ENCODE measurements around the gene MRPL55.

MRPL55 gene

DNA sequence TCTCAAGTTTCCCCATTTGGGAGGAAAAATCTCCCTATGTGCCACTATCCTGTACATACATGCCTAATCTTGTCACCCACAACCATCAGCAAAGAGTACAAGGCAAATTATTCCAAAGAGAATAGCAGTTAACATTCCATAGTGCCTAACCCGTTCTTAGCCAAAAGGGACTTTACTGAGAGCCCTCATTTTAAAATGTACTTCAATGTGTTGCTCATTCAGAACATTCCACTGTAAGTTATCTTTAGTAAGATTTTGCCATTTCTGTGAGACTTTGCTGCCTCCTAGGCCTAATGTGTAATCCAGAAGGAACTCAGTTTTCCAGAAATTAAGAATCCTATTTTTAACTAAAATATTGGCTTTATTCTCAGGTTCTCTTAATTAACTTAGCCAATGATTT lies 11.3 kb upstream of the MRPL55 start:
- TF ChIP-seq, protein P1, sequence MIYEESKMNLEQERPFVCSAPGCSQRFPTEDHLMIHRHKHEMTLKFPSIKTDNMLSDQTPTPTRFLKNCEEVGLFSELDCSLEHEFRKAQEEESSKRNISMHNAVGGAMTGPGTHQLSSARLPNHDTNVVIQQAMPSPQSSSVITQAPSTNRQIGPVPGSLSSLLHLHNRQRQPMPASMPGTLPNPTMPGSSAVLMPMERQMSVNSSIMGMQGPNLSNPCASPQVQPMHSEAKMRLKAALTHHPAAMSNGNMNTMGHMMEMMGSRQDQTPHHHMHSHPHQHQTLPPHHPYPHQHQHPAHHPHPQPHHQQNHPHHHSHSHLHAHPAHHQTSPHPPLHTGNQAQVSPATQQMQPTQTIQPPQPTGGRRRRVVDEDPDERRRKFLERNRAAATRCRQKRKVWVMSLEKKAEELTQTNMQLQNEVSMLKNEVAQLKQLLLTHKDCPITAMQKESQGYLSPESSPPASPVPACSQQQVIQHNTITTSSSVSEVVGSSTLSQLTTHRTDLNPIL (CRISPR knock-in tag; IDR thresholded peaks at IDR 0.05; ENCODE audit: low read depth) = no peak
- TF ChIP-seq OSR1 (CRISPR knock-in tag; IDR thresholded peaks at IDR 0.05) = no peak
- no peak for ATAC-seq

- no peak for ATAC-seq
- TF ChIP-seq OSR1 (CRISPR knock-in tag; IDR thresholded peaks at IDR 0.05) (no peak), BACH2 (CRISPR knock-in tag; IDR thresholded peaks at IDR 0.05; ENCODE audit: borderline replicate concordance) (no peak), ISL1 (CRISPR knock-in tag; IDR thresholded peaks at IDR 0.05) (no peak), CSDC2 (CRISPR knock-in tag; IDR thresholded peaks at IDR 0.05) (no peak), ZFP3 (CRISPR knock-in tag; IDR thresholded peaks at IDR 0.05) (no peak), ZC3H10 (CRISPR knock-in tag; IDR thresholded peaks at IDR 0.05) (no peak), SNAI2 (CRISPR knock-in tag; IDR thresholded peaks at IDR 0.05) (no peak), PPARA (CRISPR knock-in tag; IDR thresholded peaks at IDR 0.05; ENCODE audit: borderline replicate concordance) (no peak), TSHZ2 (CRISPR knock-in tag; IDR thresholded peaks at IDR 0.05) (no peak), TCF4 (CRISPR knock-in tag; IDR thresholded peaks at IDR 0.05; ENCODE audit: borderline replicate concordance) (no peak), ZNF8 (CRISPR knock-in tag; IDR thresholded peaks at IDR 0.05) (no peak), CSRNP3 (CRISPR knock-in tag; IDR thresholded peaks at IDR 0.05) (no peak)
- TF ChIP-seq, protein P2, sequence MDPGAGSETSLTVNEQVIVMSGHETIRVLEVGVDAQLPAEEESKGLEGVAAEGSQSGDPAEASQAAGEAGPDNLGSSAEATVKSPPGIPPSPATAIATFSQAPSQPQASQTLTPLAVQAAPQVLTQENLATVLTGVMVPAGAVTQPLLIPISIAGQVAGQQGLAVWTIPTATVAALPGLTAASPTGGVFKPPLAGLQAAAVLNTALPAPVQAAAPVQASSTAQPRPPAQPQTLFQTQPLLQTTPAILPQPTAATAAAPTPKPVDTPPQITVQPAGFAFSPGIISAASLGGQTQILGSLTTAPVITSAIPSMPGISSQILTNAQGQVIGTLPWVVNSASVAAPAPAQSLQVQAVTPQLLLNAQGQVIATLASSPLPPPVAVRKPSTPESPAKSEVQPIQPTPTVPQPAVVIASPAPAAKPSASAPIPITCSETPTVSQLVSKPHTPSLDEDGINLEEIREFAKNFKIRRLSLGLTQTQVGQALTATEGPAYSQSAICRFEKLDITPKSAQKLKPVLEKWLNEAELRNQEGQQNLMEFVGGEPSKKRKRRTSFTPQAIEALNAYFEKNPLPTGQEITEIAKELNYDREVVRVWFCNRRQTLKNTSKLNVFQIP (CRISPR knock-in tag; IDR thresholded peaks at IDR 0.05; ENCODE audit: borderline replicate concordance, low read depth) = no peak
- TF ChIP-seq, protein P1 (CRISPR knock-in tag; IDR thresholded peaks at IDR 0.05; ENCODE audit: low read depth) = no peak
- TF ChIP-seq, protein P3, sequence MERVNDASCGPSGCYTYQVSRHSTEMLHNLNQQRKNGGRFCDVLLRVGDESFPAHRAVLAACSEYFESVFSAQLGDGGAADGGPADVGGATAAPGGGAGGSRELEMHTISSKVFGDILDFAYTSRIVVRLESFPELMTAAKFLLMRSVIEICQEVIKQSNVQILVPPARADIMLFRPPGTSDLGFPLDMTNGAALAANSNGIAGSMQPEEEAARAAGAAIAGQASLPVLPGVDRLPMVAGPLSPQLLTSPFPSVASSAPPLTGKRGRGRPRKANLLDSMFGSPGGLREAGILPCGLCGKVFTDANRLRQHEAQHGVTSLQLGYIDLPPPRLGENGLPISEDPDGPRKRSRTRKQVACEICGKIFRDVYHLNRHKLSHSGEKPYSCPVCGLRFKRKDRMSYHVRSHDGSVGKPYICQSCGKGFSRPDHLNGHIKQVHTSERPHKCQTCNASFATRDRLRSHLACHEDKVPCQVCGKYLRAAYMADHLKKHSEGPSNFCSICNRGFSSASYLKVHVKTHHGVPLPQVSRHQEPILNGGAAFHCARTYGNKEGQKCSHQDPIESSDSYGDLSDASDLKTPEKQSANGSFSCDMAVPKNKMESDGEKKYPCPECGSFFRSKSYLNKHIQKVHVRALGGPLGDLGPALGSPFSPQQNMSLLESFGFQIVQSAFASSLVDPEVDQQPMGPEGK (CRISPR knock-in tag; IDR thresholded peaks at IDR 0.05; ENCODE audit: borderline replicate concordance) = no peak
Observed at GRCh38 chr1:228118040-228118439, 8.9 kb upstream of the MRPL55 start.

- ATAC-seq = no peak
- TF ChIP-seq, protein P3 (CRISPR knock-in tag; IDR thresholded peaks at IDR 0.05; ENCODE audit: borderline replicate concordance) = no peak
- TF ChIP-seq ZC3H10 (CRISPR knock-in tag; IDR thresholded peaks at IDR 0.05) = no peak
- TF ChIP-seq CSDC2 (CRISPR knock-in tag; IDR thresholded peaks at IDR 0.05) = no peak
- TF ChIP-seq, protein P1 (CRISPR knock-in tag; IDR thresholded peaks at IDR 0.05; ENCODE audit: low read depth) = no peak
- TF ChIP-seq GLIS3 (CRISPR knock-in tag; IDR thresholded peaks at IDR 0.05) = no peak
- TF ChIP-seq SNAI2 (CRISPR knock-in tag; IDR thresholded peaks at IDR 0.05) = no peak
- no peak for TF ChIP-seq TOX (CRISPR knock-in tag; IDR thresholded peaks at IDR 0.05; ENCODE audit: borderline replicate concordance)
- no peak for TF ChIP-seq PPARA (CRISPR knock-in tag; IDR thresholded peaks at IDR 0.05; ENCODE audit: borderline replicate concordance)
- TF ChIP-seq ZNF8 (CRISPR knock-in tag; IDR thresholded peaks at IDR 0.05) = no peak
Observed at GRCh38 chr1:228117335-228117734, 8.2 kb upstream of the MRPL55 start.

Measured in SK-N-SH treated with all-trans-retinoic acid at 6 μM for 48 hours (cell line).